SK-N-MC (cell line): ENCODE results near the gene ELF5.

Experiments used
- DNase-seq: peaks from one replicate; pipeline ENCODE4 v3.0.0-alpha.2; 2011; ENCODE audit warnings: low read depth, low spot score
- H3K27ac ChIP-seq: fragments of 200-600 bp; sonication (generic); 2 replicates; pipeline ENCODE4 v1.5.1; 2016; ENCODE audit warnings: mixed run types
- H3K36me3 ChIP-seq: fragments of 200-600 bp; sonication (generic); 2 replicates; pipeline ENCODE4 v1.6.1; 2017; ENCODE audit warnings: antibody characterized with exemption, low read length, mixed read lengths; ENCODE audit not compliant: insufficient read depth
- H3K4me3 ChIP-seq: fragments of 200-600 bp; sonication (generic); 2 replicates; pipeline ENCODE4 v1.5.1; 2016
- H3K9ac ChIP-seq: fragments of 200-600 bp; sonication (generic); 2 replicates; pipeline ENCODE4 v1.8.0; 2017; ENCODE audit warnings: mixed run types, mixed read lengths; ENCODE audit not compliant: insufficient read length
- H3K9me3 ChIP-seq: fragments of 200-600 bp; sonication (generic); 2 replicates; pipeline ENCODE4 v1.6.1; 2017; ENCODE audit warnings: low read depth, mild to moderate bottlenecking, antibody characterized with exemption, low read length, moderate library complexity, mixed read lengths
- EZH2 ChIP-seq: fragments of 200-600 bp; sonication (generic); IDR thresholded peaks from one replicate; pipeline ENCODE4 v1.6.1; 2017; ENCODE audit warnings: antibody characterized with exemption
- FOXP2 ChIP-seq: optimal IDR thresholded peaks from 2 replicates; pipeline ENCODE3; 2011; ENCODE audit warnings: mild to moderate bottlenecking, moderate library complexity; ENCODE audit not compliant: insufficient read depth; ENCODE audit errors: extremely low read length, control extremely low read depth
- POLR2AphosphoS5 ChIP-seq: IDR thresholded peaks from 2 replicates; pipeline ENCODE4 v1.6.1; 2012; ENCODE audit warnings: mild to moderate bottlenecking, low read depth, low read length, borderline replicate concordance

Gene ELF5

DNA sequence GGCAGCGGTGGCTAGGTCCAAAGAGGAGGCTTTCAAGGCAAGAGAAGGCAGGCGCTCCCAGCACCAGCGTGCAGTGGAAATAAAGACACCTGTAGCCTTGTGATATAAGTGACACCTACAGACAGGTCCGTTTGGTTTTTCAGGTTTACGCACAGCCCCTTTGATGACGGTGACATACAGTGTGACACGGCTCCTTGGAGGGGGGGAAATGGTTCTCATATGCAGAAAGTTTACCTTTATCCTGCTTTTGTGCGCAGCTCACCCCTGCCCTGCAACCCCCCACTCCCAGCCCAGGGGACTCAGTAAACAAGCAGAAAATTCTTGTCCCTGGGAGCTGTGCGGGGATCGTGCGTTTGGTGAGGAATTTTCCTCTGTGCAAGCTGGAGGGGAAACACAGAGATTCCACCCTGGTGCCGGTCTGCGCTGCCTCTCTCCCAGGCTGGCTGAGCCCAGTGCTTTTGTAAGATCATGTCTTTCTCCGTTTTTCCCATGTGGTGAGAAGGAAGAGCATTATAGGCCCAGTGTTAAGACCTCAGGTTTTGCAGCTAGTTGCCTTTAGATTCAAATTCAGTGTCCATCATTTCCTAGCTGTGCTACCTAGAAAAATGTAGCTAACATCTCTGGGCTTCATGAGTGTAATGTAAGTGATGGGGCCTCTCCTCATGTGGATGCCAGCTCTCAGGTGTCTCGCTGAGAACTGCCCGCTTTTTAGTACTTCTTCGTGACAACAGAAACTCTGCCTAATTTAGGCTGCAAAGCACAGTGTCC is at the start of gene ELF5:
ELF5 (minus strand) TSS at position 113 of the 768 bp plus-strand sequence. CDS start 8,045 bp downstream, outside the sequence.
- DNase-seq, result no peak
- no peak for TF ChIP-seq EZH2
- no peak for TF ChIP-seq POLR2AphosphoS5
- TF ChIP-seq FOXP2, result no peak
- no peak within 1 kb of the TSS for H3K4me3 ChIP-seq
- no peaks in the 10 kb centered on the region for H3K36me3 ChIP-seq
- H3K27ac ChIP-seq, result no peak within 1 kb of the TSS
- no peaks in the 10 kb centered on the region for H3K9me3 ChIP-seq
- no peak within 1 kb of the TSS for H3K9ac ChIP-seq

- no peak for DNase-seq
- no peaks in the 10 kb centered on the region for H3K36me3 ChIP-seq
- H3K27ac ChIP-seq, result no peak overlapping the region
- TF ChIP-seq EZH2, result no peak
- TF ChIP-seq FOXP2, result no peak
- TF ChIP-seq POLR2AphosphoS5, result no peak
- no peaks in the 10 kb centered on the region for H3K9me3 ChIP-seq
- H3K4me3 ChIP-seq, result no peak overlapping the region
- H3K9ac ChIP-seq, result no peak overlapping the region
These were observed 49.4 kb upstream of the ELF5 start for GRCh38 chr11:34562976-34563375.

DNA sequence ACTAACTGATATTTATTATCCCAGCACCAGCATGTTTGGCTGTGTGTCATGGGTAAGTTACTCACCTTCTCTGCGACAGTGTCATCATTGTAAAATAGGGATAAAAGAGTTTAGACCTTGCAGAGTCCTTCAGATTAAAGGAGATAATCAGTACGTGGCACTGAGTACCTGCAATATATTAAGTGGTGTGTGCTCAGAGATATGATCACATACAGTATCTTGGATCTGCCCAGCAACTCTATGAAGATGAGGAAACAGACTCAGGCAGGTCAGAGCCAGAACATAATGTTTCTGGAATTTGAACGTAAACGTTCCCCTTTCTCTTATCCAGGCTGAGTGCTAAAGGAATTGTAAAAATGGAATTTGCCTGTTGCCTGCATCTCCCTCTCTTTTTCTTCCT is 46.9 kb upstream of the ELF5 start:
- H3K4me3 ChIP-seq, result no peak overlapping the region
- H3K36me3 ChIP-seq, result no peaks in the 10 kb centered on the region
- H3K9ac ChIP-seq, result no peak overlapping the region
- no peaks in the 10 kb centered on the region for H3K9me3 ChIP-seq
- H3K27ac ChIP-seq, result no peak overlapping the region
- no peak for DNase-seq
- no peak for TF ChIP-seq FOXP2
- no peak for TF ChIP-seq EZH2
- TF ChIP-seq POLR2AphosphoS5, result no peak

- Histone ChIP-seq H3K36me3 (no peaks in the 10 kb centered on the region), H3K4me3 (no peak overlapping the region), H3K9me3 (no peaks in the 10 kb centered on the region), H3K27ac (no peak overlapping the region), H3K9ac (no peak overlapping the region)
- no peak for DNase-seq
- TF ChIP-seq POLR2AphosphoS5 (no peak), FOXP2 (no peak), EZH2 (no peak)
These were observed 45.1 kb upstream of the ELF5 start for GRCh38 chr11:34558673-34559072.

- no peaks in the 10 kb centered on the region for H3K9me3 ChIP-seq
- TF ChIP-seq POLR2AphosphoS5 (no peak), EZH2 (no peak), FOXP2 (no peak)
These were observed 44.6 kb upstream of the ELF5 start for GRCh38 chr11:34558211-34558610.

GRCh38 chr11:34552270-34552669 is 38.7 kb upstream of the ELF5 start:
- no peak overlapping the region for H3K4me3 ChIP-seq
- no peak for TF ChIP-seq FOXP2
- no peak for TF ChIP-seq EZH2
- no peak for TF ChIP-seq POLR2AphosphoS5
- H3K27ac ChIP-seq, result no peak overlapping the region
- no peak for DNase-seq
- no peaks in the 10 kb centered on the region for H3K36me3 ChIP-seq
- H3K9ac ChIP-seq, result no peak overlapping the region
- no peaks in the 10 kb centered on the region for H3K9me3 ChIP-seq

More at GRCh38 chr11:34558211-34558610, 44.6 kb upstream of the ELF5 start:
- no peak overlapping the region for H3K4me3 ChIP-seq
- H3K36me3 ChIP-seq, result no peaks in the 10 kb centered on the region
- H3K9ac ChIP-seq, result no peak overlapping the region
- DNase-seq, result no peak
- no peak overlapping the region for H3K27ac ChIP-seq

DNA sequence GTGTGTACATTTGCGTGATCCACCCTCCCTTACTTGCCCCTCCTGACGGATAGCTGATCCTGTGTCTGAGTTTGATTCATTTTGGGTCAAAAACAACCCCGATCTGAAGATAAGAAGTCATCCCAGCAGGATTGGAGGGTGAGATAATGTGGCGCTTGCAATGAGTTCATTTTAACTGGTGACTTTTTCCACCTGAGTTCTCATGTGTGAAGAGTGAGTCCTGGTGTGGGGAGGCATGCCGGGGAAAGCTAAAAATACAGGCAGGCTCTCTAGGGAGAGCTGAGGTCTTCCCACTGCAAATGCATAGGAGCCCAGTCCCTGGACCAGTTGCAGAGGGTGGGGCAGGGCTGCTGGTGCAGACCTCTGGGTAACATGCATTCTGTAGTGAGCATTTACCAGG is 35.7 kb upstream of the ELF5 start:
- no peaks in the 10 kb centered on the region for H3K36me3 ChIP-seq
- no peak for TF ChIP-seq FOXP2
- no peak for TF ChIP-seq EZH2
- H3K4me3 ChIP-seq, result no peak overlapping the region
- no peaks in the 10 kb centered on the region for H3K9me3 ChIP-seq
- no peak overlapping the region for H3K27ac ChIP-seq
- no peak for DNase-seq
- H3K9ac ChIP-seq, result no peak overlapping the region

GRCh38 chr11:34548278-34548677 is 34.7 kb upstream of the ELF5 start:
- TF ChIP-seq EZH2, result no peak
- no peak for TF ChIP-seq FOXP2
- TF ChIP-seq POLR2AphosphoS5, result no peak

GRCh38 chr11:34546511-34547209 is 33.1 kb upstream of the ELF5 start:
- no peak overlapping the region for H3K9ac ChIP-seq
- no peak overlapping the region for H3K4me3 ChIP-seq
- H3K36me3 ChIP-seq, result no peaks in the 10 kb centered on the region
- no peak for DNase-seq
- no peaks in the 10 kb centered on the region for H3K9me3 ChIP-seq
- H3K27ac ChIP-seq, result no peak overlapping the region
- TF ChIP-seq EZH2 (no peak), POLR2AphosphoS5 (no peak), FOXP2 (no peak)

More at GRCh38 chr11:34548278-34548677, 34.7 kb upstream of the ELF5 start:
- H3K9me3 ChIP-seq, result no peaks in the 10 kb centered on the region
- H3K9ac ChIP-seq, result no peak overlapping the region
- H3K27ac ChIP-seq, result no peak overlapping the region
- H3K4me3 ChIP-seq, result no peak overlapping the region
- DNase-seq, result no peak
- no peaks in the 10 kb centered on the region for H3K36me3 ChIP-seq

DNA sequence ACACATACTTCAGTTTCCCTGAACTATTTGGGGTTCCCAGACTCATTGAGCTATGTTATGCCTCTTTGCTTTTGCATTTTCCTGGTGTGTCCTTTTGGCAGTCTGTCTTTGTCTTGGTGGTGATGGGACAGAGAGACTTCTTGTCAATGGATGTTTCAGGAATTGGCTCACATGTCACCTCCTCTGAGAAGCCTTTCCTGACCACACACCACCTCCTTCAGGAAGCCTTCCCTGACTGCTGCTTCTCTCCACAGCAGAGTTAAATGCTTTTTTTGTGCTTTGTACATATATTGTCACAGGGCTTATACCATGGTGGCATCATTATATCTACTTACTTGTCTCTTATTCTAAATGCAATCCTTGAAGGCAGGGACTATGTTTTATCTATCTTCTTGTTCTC is 28.5 kb upstream of the ELF5 start:
- Histone ChIP-seq H3K9me3 (no peaks in the 10 kb centered on the region), H3K36me3 (no peaks in the 10 kb centered on the region), H3K9ac (no peak overlapping the region), H3K4me3 (no peak overlapping the region), H3K27ac (no peak overlapping the region)
- no peak for DNase-seq
- no peak for TF ChIP-seq EZH2
